GM18909 (cell line): ENCODE results near the gene HAPLN3.

Experiments used
- ATAC-seq: cut with Tn5 transposase; IDR thresholded peaks from one replicate; pipeline ENCODE4 v1.9.1; 2021; ENCODE audit warnings: mild to moderate bottlenecking; ENCODE audit not compliant: unreplicated experiment, poor library complexity

The HAPLN3 gene

DNA sequence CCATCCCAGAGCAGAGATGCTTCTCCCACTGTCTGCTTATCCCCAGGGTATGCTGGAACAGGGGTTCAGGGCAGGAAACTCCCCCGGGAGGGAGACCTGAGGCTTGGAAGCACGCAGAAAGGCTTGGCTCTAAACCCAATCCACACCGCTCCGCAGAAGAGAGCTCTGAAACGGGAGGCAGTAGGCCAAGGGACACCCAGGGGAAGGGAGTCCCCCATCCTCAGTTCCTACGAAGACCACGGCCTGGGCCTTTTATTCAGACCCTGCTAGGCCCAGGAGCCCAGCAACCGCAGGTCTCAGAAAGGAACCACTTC lies 1.8 kb upstream of the HAPLN3 start:
- ATAC-seq: no peak

DNA sequence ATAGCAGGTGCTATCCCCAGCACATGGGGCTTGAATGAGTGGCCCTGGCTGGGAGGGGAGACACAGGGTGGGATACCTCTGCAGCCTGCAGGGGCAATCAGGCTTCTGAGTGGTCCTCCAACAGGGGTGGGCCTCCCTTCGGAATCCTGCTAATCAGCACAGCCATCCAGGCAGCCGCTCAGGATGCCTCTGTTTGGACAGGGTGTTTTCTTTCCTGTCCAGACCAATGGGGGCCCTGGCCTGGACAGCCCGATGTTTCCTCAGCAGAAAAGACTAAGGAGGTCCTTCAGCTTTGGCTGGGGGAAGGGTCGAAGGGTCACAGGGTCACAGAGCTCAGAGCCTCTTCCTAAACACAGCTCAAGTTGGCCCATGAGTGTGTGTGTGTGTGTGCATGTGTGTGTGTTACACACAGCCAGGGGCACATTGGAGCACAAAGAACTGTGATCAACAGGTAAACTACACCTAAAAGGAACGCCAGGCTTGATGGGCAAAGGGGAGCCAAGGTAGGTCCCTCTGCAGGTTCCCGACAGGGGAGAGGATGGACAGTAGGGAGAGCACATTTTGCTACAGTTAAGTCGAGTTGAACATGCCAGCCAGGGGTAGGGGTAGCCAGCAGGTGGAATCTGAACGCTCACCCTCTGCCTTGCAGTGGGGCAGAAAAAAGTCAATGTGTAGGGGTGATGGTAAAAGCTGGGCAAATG lies 1.1 kb upstream of the HAPLN3 start:
- ATAC-seq: no peak

DNA sequence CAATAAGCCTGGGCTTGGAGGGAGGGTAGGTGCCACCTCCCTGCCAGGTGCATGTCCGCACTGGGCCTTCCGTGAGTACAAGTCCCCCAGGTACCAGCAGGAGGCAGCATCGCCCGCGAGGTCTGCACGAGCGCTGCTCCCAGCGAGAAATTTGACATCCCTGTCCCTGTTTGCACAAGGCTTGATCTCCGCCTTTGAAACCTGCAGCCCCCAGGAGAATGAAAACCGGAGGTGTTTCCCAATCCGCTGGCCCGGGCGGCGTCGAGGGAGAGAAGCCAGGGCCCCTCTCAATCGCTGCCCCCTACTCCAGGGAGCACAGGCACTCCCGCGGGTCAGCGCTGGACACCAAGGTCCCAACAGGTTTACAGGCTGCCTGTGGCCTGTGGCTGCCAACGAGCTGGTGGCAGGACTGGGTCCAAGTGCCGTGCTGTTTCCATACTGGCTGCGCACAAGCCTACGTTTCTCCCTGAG lies 961 bp downstream of the HAPLN3 start:
- peak; percentile 55 for ATAC-seq

DNA sequence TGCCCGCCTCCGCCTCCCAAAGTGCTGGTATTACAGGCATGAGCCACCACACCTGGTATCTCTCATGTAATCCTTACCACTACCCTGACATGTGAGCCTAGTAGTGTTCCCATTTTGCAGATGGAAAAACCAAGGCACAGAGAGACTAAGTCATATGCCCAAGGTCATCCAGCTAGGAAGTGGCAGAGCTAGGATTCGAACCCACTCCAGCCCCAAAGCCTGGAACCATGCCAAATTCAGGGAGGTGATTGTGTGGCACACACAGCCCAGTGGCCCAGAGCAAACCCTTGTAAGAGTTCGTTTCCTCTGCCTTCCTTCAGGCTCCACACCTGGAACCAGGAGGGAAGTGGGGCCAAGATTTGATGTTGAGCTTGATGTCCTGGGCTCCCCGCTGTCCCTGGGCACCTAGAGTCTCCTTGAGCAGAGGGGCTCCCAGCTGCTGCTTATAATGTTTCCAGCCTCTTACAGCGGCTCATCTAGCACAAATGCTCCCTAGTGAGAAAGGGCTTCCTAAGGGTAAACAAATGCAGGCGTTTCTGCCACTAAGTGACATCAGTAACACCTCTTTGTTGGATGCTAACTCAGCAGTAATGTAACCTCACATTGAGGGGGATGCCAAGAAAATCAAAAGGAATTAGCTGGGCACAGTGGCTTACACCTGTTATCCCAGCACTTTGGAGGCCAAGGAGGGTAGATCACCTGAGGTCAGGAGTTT lies 3.6 kb downstream of the HAPLN3 start:
- ATAC-seq: no peak

DNA sequence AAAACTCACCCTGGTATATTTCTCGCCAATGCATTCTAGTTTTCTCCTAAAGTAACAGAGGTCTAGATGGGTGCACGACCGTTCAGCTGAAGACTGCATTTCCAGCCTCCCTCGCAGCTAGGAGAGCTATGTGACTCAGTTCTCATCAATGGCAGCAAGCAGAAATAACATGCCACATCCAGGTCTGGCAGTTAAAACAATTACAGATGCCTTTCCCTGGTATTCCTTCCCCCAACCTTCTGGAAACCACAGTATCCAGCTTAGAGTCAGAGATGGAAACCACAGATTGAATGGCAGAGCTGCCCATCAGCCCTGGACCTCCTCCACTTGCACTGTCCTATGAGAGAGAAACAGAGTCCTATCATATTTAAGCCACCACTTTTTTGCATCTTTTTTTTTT lies 4.8 kb downstream of the HAPLN3 start:
- ATAC-seq: no peak

DNA sequence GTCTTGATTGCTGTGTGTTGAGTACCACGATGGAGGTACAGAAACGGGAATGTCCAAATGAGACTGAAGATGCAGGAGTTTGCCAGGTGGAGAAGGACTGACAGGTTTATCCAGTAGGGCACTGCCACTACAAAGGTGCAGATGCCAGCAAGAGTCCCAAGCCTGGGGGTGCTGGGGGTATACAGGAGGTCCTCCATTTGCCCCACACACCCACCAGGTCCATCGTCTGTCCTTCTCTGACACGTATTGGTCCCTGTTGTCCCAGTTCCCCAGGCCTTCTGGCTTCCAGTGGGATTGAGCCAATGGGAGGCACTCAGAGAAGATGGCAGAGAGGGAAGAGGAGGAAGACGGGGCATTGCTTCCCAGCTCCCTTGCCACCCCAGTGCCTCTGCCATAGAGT lies 6.6 kb downstream of the HAPLN3 start:
- ATAC-seq: no peak

DNA sequence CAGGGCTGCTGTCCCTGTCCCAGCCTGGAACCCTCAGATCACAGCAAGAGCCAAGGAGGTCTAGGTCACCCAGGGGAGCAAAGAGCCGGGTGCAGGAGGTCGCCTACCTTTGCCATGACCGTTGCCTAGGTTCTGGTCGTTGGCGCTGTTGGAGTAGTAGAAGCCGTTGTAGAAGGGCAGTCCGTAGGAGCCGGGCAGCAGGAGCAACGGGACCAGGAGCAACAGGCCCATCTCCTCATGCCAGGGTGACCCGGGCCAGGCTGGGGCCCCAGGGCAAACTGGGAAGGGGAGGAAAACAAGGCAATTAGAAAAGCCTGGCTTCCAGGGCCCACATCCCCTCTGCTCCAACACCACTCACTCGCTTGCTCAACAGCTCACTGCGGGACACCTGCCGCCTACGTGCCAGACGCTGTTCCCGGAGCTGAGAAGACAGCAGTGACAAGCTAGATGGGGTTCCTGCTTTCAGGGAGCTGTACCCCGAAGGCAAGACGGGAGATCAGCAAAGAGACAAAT lies 8.2 kb downstream of the HAPLN3 start:
- ATAC-seq: no peak

DNA sequence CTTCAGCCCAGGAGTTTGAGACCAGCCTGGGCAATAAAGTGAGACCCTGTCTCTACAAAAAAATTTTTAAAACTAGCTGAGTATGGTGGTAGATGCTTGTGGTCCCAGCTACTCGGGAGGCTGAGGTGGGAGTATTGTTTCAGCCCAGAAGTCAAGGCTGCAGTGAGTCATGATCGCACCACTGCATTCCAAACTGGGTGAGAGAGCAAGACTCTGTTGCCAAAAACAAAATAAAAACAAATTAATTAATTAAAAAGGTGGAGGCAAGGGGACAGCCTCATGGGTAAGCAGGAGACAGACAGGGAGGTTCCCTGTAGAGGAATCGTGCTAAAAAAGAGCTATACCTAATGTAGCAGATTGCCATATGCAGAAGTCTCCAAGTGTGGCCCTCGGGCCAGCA lies 12.6 kb downstream of the HAPLN3 start:
- ATAC-seq: no peak

DNA sequence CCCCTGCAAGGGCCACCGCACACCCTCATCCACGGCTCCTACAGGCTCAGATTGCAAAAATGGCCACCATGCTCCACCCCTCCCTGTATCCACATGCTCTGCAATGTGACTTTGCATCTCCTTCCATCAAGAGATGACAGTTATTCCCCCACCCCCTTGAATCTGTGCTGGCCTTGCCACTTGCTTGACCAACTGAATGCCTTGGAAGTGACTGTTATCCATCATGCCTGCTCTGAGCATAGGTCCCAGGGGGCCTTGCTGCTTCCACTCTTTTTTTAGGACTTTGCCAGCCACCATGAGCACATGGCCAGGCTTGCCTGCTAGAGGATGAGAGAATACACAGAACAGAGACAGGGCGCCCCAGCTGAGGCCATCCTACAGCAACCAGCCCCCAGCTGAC lies 13.6 kb downstream of the HAPLN3 start:
- ATAC-seq: no peak

DNA sequence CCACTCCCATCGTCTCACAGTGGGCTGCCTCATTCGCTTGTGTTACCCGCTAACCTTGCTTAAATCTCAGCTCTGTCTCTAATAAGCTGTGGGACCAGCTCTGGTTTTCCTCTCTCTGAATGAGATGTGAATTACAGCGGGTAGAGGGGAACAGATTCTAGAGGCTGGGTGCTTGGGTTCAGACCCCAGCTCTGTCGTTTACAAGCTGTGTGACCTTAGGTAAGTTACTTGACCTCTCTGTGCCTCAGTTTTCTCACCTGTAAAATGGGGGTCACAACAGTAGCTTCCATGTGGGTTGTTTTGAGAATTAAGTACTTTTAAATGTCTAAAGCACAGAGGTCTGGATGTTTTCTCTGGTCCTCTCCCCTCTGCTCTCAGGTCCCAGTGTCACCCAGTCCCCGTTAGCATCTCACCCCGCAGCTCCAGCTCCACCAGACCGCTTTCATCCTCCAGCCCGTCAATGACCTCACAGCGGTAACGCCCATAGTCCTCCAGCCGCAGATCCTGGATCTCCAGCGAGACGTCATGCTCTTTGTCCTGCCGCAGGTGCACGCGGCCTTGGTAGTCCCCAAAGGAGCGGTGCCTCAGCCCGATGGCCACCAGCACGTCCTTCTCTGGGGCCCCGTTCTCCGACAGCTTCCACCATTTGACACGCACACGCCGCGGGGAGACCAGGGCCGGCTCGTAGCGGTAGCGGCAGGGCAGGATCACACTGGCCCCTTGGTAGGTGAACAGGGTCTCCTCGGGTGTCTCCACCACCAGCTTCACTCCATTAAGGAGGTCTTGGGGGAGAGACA lies 14.2 kb downstream of the HAPLN3 start:
- no peak for ATAC-seq

DNA sequence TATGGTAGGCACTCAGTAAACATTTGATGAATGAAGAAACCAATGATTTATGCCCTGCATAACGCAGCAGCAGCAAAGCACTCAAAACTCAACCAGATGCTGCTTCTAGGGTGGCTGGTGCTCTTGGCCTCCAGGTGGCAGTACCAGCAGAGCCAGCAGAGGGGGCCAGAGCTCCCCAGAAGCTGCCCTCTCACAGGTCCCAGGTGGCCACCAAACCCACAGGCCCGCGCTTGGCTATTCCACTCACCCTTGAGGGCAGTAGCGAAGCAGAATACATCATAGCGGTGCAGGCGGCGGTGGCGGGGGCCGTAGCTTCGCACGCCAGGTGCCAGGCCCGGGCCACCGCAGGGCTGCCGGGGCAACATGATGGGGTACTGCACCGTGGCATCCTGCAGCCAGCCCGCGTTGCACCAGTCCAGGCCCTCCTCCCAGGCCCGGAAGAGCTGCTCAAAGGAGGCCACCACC lies 16.6 kb downstream of the HAPLN3 start:
- ATAC-seq: no peak

DNA sequence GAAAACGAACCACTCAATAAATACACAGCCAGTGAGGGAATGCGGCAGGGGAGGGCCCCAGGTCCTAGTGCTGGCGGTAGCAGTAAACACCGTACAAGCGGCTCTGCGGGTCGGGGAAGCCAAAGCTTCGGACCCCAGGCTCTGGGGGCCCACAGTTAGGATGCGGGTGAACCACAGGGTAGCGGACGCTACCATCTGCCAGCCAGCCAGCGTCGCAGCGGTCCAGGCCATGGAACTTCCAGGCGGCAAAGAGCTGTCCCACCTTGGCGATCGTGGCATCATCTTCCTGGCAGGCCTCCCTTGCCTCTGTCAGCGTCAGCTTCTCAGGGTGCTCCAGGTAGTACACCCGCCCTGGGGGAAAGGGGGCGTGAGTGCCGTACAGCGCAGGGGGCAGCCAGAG lies 17.4 kb downstream of the HAPLN3 start:
- ATAC-seq: no peak

DNA sequence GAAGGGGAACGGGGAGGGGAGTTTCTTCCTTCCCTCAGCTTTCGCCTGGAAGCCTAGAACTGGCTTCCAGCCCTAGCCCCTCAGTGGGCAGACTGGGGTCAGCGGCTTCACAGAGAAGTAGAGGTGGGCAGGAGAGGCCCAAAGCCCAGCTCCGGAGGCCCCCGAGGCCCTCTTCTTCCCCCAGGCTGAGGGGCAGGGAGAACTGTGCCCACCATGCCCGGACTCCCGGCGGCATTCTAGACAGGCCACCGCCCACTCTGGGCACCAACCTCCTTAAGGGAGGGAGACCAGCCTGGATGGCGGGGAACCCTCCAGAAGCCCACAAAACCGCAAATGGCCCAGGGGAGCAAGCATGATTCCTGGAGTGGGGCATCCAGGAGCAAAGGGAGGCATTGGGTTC lies 17.9 kb downstream of the HAPLN3 start:
- no peak for ATAC-seq

DNA sequence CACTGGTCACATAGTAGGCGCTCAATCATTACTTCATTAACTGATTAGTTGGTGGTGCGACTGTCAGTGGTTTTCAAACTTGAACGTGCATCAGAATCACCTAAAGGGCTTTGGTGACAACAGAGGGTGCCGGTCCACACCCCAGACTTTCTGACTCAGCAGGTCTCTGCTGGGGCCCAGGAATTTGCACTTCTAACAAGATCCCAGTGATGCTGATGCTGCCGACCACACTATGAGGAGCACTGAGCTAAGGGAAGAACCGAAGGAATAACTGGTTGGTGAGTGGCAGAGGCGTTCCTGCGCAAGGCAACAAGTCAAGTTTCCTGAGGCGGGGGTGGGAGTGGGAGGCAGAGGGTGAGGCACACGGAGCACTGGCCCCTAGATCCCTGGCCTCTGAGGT lies 18.8 kb downstream of the HAPLN3 start:
- no peak for ATAC-seq

DNA sequence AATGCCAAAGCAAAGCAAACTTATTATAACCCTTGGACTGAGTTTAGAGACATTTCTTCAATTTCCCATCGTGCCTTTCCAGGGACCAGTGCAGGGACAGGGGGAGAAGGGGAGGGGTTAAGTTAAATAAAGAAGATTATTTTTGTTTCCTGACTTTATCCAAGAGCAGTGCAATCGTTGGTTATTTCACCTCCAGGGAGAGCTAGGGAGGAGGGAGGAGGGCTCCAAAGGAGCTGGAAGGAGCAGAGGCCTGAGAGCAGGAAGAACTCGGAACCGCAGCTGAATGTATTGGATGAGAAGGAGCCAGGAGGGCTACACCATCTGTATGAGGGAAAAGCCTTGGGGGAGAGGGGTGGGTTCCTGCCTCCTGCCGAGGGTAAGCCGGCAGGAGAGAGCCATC lies 20.7 kb downstream of the HAPLN3 start:
- no peak for ATAC-seq

DNA sequence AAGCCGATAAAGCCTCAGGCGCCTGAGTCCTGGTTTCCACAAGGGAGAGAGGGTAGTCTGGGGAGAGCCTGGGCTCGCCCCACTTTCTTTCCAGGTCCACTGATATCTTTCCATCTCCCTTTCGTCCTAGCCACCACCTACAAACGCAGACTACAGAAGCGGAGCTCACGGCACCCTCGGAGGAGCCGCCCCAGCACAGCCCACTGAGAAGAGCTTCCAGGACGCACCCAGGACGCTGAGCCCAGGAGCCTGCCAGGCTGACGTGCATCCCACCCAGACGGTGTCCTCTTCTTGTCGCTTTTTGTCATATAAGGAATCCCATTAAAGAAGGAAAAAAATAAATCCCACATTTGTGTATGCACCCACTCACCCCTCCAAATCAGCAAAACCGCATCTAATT lies 21.1 kb downstream of the HAPLN3 start:
- ATAC-seq: no peak

DNA sequence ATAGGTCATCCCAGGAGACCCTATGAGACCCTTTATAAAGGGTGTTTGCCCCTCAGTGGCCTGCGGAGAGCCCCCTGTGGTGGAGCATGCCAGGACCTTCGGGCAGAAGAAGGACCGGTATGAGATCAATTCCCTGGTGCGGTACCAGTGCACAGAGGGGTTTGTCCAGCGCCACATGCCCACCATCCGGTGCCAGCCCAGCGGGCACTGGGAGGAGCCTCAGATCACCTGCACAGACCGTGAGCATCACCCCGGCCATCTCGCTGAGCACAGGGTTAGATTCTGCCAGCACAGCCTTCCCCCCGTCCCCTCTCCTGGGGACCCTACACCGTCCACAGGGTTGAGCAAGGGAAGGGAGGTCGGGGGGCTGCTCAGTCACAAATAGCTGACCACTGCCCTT lies 21.6 kb downstream of the HAPLN3 start:
- no peak for ATAC-seq

DNA sequence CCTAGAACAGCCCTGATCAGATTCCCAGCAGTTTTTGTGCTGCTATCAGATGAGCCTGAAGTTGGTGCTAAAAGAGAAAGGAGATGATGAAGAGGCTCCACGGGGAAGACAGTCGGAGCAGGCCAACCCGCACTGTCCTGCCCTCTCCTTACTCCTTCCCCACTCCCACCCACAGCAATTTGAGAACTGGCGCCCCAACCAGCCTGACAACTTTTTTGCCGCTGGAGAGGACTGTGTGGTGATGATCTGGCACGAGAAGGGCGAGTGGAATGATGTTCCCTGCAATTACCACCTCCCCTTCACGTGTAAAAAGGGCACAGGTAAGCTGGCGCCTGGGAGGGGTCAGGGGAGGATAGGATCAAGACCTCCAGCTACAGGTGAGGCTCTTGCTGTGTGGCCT lies 22.6 kb downstream of the HAPLN3 start:
- ATAC-seq: no peak

DNA sequence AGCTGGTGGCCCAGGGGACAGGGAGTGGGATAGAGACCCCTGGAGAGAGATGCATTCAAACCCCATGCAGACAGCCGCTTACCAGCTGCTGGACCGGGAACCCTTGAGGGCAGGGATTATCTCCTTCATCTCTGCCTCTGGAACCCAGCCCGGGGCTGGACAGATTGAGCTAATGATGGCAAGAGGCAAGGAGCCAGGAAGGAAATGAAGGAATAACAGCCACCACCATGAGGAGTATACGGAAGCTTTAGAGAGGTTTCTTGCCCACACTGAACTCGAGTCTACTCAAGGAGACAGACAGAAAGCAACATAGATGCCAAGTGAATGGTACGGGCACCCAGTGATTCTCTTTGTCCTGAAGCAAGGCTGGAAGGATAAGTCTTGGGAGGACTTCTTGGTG lies 23.2 kb downstream of the HAPLN3 start:
- ATAC-seq: no peak

DNA sequence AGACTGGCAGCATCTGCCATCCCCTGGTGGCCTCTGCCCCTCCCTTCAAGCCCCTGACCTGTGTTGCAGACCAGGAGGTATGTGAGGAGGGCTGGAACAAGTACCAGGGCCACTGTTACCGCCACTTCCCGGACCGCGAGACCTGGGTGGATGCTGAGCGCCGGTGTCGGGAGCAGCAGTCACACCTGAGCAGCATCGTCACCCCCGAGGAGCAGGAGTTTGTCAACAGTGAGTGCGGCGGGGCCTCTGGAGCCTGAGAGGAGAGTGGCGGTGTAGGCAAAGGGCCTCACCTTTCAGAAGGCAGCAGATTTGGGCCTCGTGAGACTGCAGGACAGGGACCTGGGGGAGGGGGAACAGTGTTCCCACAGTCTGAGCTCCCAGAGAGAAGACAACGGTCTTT lies 24.0 kb downstream of the HAPLN3 start:
- ATAC-seq: no peak

DNA sequence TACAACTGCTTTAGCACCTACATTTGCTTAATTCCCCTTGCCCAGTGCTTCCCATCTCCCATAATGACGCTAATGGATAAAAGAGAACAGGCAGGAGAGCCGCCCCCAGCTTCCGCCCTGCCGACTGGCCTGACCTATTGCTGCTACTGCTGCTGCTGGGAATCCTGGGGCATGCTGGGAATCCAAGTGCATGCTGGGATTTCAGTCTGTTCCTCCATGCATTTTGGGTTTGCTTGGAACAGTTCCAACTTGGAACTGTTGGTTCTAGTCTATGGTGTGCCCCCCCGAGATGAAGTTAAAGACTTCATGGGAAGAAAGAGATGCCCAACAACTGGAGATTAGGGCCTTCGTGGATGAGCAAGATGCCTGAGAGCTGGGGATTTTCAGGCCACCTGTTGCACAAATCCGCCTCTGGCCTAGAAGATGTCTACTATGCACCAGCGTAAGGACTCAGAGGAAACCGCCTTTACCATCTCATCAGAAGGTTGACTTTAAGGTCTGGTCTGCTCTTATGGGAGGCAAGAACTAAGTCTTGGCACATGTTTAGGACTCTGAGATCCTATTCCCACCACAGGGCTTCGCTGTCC lies 29.0 kb downstream of the HAPLN3 start:
- ATAC-seq: no peak
